GM12878 (cell line): ENCODE results near the gene CCNC.

ENCODE experiments used
- CTCF ChIP-seq, 3 experiments: IDR thresholded peaks in 2 of 3; conservative IDR thresholded peaks in 1 of 3; 2 replicates each; pipeline ENCODE4 v1.5.1; 2011; ENCODE audit warnings: low read depth in 3 of 3, low read length in 3 of 3, mild to moderate bottlenecking in 3 of 3, control low read depth in 2 of 3, moderate library complexity in 2 of 3, inconsistent platforms in 1 of 3, mixed read lengths in 1 of 3; ENCODE audit not compliant: control insufficient read depth in 2 of 3, insufficient read depth in 1 of 3; ENCODE audit errors: extremely low read depth in 1 of 3
- EZH2 ChIP-seq: IDR thresholded peaks from 2 replicates; pipeline ENCODE4 v1.6.1; 2012; ENCODE audit warnings: low read depth, mild to moderate bottlenecking, control low read depth, inconsistent platforms, low read length, borderline replicate concordance; ENCODE audit not compliant: control insufficient read depth
- HSF1 ChIP-seq: fragments of 150-350 bp; IDR thresholded peaks from 2 replicates; pipeline ENCODE4 v1.6.1; 2014; ENCODE audit warnings: mild to moderate bottlenecking, low read depth, low read length
- MAX ChIP-seq: IDR thresholded peaks from 2 replicates; pipeline ENCODE4 v1.6.1; 2012; ENCODE audit warnings: low read depth, low read length, improper control_type of control experiment
- MTA3 ChIP-seq: IDR thresholded peaks from 2 replicates; pipeline ENCODE4 v1.6.1; 2012; ENCODE audit warnings: low read length, inconsistent platforms, borderline replicate concordance
- ZNF274 ChIP-seq: IDR thresholded peaks from one replicate; pipeline ENCODE4 v1.8.0; 2011; ENCODE audit not compliant: insufficient read length, insufficient read depth

GRCh38 chr6:99613705-99614429 is 45.4 kb upstream of the CCNC start:
- no peak for TF ChIP-seq HSF1
- TF ChIP-seq CTCF (IDR thresholded peaks at IDR 0.05 in 2 of 3, conservative IDR thresholded peaks at IDR 0.05 in 1 of 3; ENCODE audit: control insufficient read depth in 2 of 3, extremely low read depth in 1 of 3, insufficient read depth in 1 of 3, low read depth in 3 of 3, low read length in 3 of 3), result no peak
- no peak for TF ChIP-seq ZNF274
- no peak for TF ChIP-seq EZH2
- no peak for TF ChIP-seq MAX
- no peak for TF ChIP-seq MTA3
